ENCODE measurements around the gene D2HGDH. TPM values are rescaled to one million over a fixed set of nuclear protein-coding genes. Genes with fewer than 3 reads are reported as not detected.

Gene D2HGDH
- total and polyA plus RNA-seq, 4 donors = 12.4 to 42.8 (median 19.3) TPM

GRCh38 chr2:241770936-241771285 lies 36.5 kb downstream of the D2HGDH start:
- Histone ChIP-seq H3K4me3 (ENCODE audit: low read depth, low read length) (no peak overlapping the region), H3K9me3 (ENCODE audit: control insufficient read depth, insufficient read depth, low read length) (no peaks in the 10 kb centered on the region), H3K27ac (ENCODE audit: low read depth, low read length) (no peak overlapping the region), H3K27me3 (ENCODE audit: control insufficient read depth, insufficient read depth, low read length) (no peaks in the 10 kb centered on the region), H3K4me1 (ENCODE audit: control insufficient read depth, insufficient read depth, low read length) (peaks cover 19% of the 10 kb centered on the region), H3K36me3 (ENCODE audit: control insufficient read depth, insufficient read depth, low read length) (peaks cover 40% of the 10 kb centered on the region)
- WGBS (ENCODE audit: insufficient coverage) = 94% methylated on average over 12 of the region's 12 CpGs
- DNase-seq (ENCODE audit: low read depth in 4 of 6, low spot score in 6 of 6) = no peak

- no peaks in the 10 kb centered on the region for H3K27me3 ChIP-seq (ENCODE audit: control insufficient read depth, insufficient read depth, low read length)
- 70% methylated on average over 35 of the region's 38 CpGs for WGBS (ENCODE audit: insufficient coverage)
- H3K4me3 ChIP-seq (ENCODE audit: low read depth, low read length) = no peak overlapping the region
- H3K4me1 ChIP-seq (ENCODE audit: control insufficient read depth, insufficient read depth, low read length) = peaks cover 20% of the 10 kb centered on the region
- H3K36me3 ChIP-seq (ENCODE audit: control insufficient read depth, insufficient read depth, low read length) = peaks cover 40% of the 10 kb centered on the region
- DNase-seq (ENCODE audit: low read depth in 4 of 6, low spot score in 6 of 6) = no peak
- no peak overlapping the region for H3K27ac ChIP-seq (ENCODE audit: low read depth, low read length)
- no peaks in the 10 kb centered on the region for H3K9me3 ChIP-seq (ENCODE audit: control insufficient read depth, insufficient read depth, low read length)
Measured at GRCh38 chr2:241771286-241772062, 37.0 kb downstream of the D2HGDH start.

DNA sequence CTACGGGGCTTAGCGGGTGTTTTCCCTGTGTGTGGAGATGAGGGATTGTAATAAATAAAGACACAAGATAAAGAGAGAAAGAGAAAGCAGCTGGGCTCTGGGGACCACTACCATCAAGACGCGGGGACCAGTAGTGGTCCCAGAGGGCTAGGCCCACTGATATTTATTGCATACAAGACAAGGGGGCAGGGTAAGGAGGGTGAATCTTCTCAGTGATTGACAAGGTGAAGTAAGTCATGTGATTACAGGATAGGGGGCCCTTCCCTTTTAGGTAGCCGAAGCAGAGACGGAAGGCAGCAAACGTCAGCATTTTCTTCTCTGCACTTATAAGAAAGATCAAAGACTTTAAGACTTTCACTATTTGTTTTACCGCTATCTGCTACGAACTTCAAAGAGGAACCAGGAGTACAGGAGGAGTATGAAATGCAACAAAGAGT lies 37.7 kb downstream of the D2HGDH start:
- H3K27me3 ChIP-seq (ENCODE audit: control insufficient read depth, insufficient read depth, low read length) = no peaks in the 10 kb centered on the region
- 74% methylated on average over 4 of the region's 9 CpGs for WGBS (ENCODE audit: insufficient coverage)

DNA sequence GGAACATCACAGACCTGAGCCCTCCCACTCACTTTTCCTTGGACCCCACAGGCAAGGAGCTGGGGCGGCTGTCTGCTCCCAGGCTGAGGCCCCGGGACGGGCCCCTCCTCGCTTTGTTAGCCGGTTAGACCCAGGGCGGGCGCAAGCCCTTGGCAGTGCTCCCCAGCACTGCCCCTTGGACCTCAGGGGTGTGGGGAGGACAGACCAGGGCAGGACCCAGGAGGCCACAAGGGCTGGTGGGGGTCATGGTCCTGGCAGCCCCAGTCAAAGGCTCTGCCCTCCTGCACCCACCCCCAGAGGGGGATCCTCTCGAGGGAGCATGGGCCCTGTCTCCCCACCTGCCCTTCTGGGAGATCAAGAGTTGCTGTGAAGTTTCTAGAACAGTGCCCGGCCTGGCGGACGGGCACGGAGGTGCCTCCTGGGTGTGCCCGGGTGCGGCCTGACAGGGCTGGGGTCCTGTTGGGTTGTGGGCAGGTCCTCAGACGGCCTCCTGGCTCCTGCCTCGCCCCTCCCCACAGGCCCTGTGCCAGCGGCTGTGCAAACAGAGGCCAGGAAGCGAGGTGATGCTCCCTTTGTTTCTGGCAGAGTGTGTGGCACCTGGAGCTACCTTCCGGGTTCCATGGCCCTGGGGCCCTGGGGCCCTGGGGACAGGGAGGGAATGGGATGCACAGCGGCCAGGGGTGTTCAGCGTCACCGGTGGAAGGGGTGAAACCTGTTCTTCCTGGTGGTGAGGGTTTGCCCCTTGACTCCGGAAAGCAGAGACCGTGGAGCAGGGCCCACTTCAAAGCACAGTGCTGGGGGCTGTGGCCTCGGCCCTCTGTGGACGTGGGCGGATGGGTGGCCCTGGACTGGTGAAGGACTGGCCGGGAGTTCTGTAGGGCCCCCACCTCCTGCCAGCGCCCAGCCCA lies 39.3 kb downstream of the D2HGDH start:
- Histone ChIP-seq H3K9me3 (ENCODE audit: control insufficient read depth, insufficient read depth, low read length) (no peaks in the 10 kb centered on the region), H3K27ac (ENCODE audit: low read depth, low read length) (no peak overlapping the region), H3K4me3 (ENCODE audit: low read depth, low read length) (no peak overlapping the region), H3K36me3 (ENCODE audit: control insufficient read depth, insufficient read depth, low read length) (peaks cover 25% of the 10 kb centered on the region), H3K4me1 (ENCODE audit: control insufficient read depth, insufficient read depth, low read length) (peaks cover 20% of the 10 kb centered on the region), H3K27me3 (ENCODE audit: control insufficient read depth, insufficient read depth, low read length) (no peaks in the 10 kb centered on the region)
- 86% methylated on average over 29 of the region's 29 CpGs for WGBS (ENCODE audit: insufficient coverage)
- DNase-seq (ENCODE audit: low read depth in 4 of 6, low spot score in 6 of 6) = peak in 1 of 6 donors; percentile 0

More for the DNA sequence above, 37.7 kb downstream of the D2HGDH start:
- H3K36me3 ChIP-seq (ENCODE audit: control insufficient read depth, insufficient read depth, low read length) = peaks cover 40% of the 10 kb centered on the region
- H3K4me3 ChIP-seq (ENCODE audit: low read depth, low read length) = no peak overlapping the region
- no peak overlapping the region for H3K27ac ChIP-seq (ENCODE audit: low read depth, low read length)
- DNase-seq (ENCODE audit: low read depth in 4 of 6, low spot score in 6 of 6) = peak in 1 of 6 donors; percentile 11
- H3K4me1 ChIP-seq (ENCODE audit: control insufficient read depth, insufficient read depth, low read length) = peaks cover 20% of the 10 kb centered on the region
- no peaks in the 10 kb centered on the region for H3K9me3 ChIP-seq (ENCODE audit: control insufficient read depth, insufficient read depth, low read length)

- 65% methylated on average over 34 of the region's 40 CpGs for WGBS (ENCODE audit: insufficient coverage)
Measured at GRCh38 chr2:241774419-241775222, 40.2 kb downstream of the D2HGDH start.

GRCh38 chr2:241775223-241776177 lies 41.1 kb downstream of the D2HGDH start:
- no peaks in the 10 kb centered on the region for H3K9me3 ChIP-seq (ENCODE audit: control insufficient read depth, insufficient read depth, low read length)
- peaks cover 20% of the 10 kb centered on the region for H3K4me1 ChIP-seq (ENCODE audit: control insufficient read depth, insufficient read depth, low read length)
- peaks cover 12% of the 10 kb centered on the region for H3K36me3 ChIP-seq (ENCODE audit: control insufficient read depth, insufficient read depth, low read length)
- no peak overlapping the region for H3K4me3 ChIP-seq (ENCODE audit: low read depth, low read length)
- H3K27me3 ChIP-seq (ENCODE audit: control insufficient read depth, insufficient read depth, low read length) = no peaks in the 10 kb centered on the region
- DNase-seq (ENCODE audit: low read depth in 4 of 6, low spot score in 6 of 6) = peak in 1 of 6 donors; percentile 1
- WGBS (ENCODE audit: insufficient coverage) = 81% methylated on average over 28 of the region's 34 CpGs
- no peak overlapping the region for H3K27ac ChIP-seq (ENCODE audit: low read depth, low read length)

More at GRCh38 chr2:241774419-241775222, 40.2 kb downstream of the D2HGDH start:
- peak in 1 of 6 donors; percentile 0 for DNase-seq (ENCODE audit: low read depth in 4 of 6, low spot score in 6 of 6)
- peaks cover 20% of the 10 kb centered on the region for H3K36me3 ChIP-seq (ENCODE audit: control insufficient read depth, insufficient read depth, low read length)
- no peaks in the 10 kb centered on the region for H3K9me3 ChIP-seq (ENCODE audit: control insufficient read depth, insufficient read depth, low read length)
- no peak overlapping the region for H3K4me3 ChIP-seq (ENCODE audit: low read depth, low read length)
- no peaks in the 10 kb centered on the region for H3K27me3 ChIP-seq (ENCODE audit: control insufficient read depth, insufficient read depth, low read length)
- H3K4me1 ChIP-seq (ENCODE audit: control insufficient read depth, insufficient read depth, low read length) = peaks cover 20% of the 10 kb centered on the region
- no peak overlapping the region for H3K27ac ChIP-seq (ENCODE audit: low read depth, low read length)

- no peaks in the 10 kb centered on the region for H3K27me3 ChIP-seq (ENCODE audit: control insufficient read depth, insufficient read depth, low read length)
- peaks cover 14% of the 10 kb centered on the region for H3K4me1 ChIP-seq (ENCODE audit: control insufficient read depth, insufficient read depth, low read length)
- H3K9me3 ChIP-seq (ENCODE audit: control insufficient read depth, insufficient read depth, low read length) = no peaks in the 10 kb centered on the region
- 83% methylated on average over 27 of the region's 27 CpGs for WGBS (ENCODE audit: insufficient coverage)
- peaks cover 3% of the 10 kb centered on the region for H3K36me3 ChIP-seq (ENCODE audit: control insufficient read depth, insufficient read depth, low read length)
- H3K27ac ChIP-seq (ENCODE audit: low read depth, low read length) = no peak within 1 kb of the TSS
- DNase-seq (ENCODE audit: low read depth in 4 of 6, low spot score in 6 of 6) = no peak
- H3K4me3 ChIP-seq (ENCODE audit: low read depth, low read length) = no peak within 1 kb of the TSS
Measured at GRCh38 chr2:241776336-241777169, 42.1 kb downstream of the D2HGDH start, which contains the start of gene GAL3ST2. Gene GAL3ST2, plus strand, starts transcription at chr2:241776822. Its CDS starts 134 bp downstream, at chr2:241776956.

DNA sequence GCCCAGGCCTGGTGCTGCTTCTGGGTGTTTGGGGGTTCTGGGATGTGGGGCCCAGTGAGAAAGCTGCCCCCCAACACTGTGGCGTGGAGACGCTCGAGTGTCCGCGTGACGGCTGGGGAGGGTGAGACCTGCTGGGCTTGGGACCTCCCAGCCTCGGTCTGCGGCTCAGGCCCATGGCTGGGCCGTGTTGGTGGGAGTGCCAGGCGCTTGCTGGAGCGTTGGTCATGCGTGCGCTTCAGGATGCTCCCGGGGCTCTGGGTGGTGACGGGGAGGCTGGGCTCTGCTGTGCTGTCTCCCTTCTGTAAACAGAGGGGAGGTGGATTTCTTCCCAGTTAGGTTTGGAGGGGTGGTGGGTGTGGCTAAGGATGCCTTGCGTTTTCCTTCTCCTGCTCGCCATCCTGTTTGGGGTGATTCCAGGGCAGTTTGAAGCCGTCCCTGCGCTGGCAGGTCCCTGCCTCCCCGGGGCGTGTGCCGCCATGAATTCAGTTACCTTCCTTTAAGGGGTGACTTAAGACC lies 42.8 kb downstream of the D2HGDH start:
- H3K36me3 ChIP-seq (ENCODE audit: control insufficient read depth, insufficient read depth, low read length) = peaks cover 3% of the 10 kb centered on the region
- DNase-seq (ENCODE audit: low read depth in 4 of 6, low spot score in 6 of 6) = no peak
- WGBS (ENCODE audit: insufficient coverage) = 63% methylated on average over 22 of the region's 22 CpGs

More for the DNA sequence above, 42.8 kb downstream of the D2HGDH start:
- H3K4me1 ChIP-seq (ENCODE audit: control insufficient read depth, insufficient read depth, low read length) = peaks cover 10% of the 10 kb centered on the region
- no peak overlapping the region for H3K27ac ChIP-seq (ENCODE audit: low read depth, low read length)
- peaks cover 2% of the 10 kb centered on the region for H3K9me3 ChIP-seq (ENCODE audit: control insufficient read depth, insufficient read depth, low read length)
- no peaks in the 10 kb centered on the region for H3K27me3 ChIP-seq (ENCODE audit: control insufficient read depth, insufficient read depth, low read length)
- H3K4me3 ChIP-seq (ENCODE audit: low read depth, low read length) = no peak overlapping the region
